ENCODE results near the gene PRM2. TPM values are rescaled to one million over a fixed set of nuclear protein-coding genes. Genes with fewer than 3 reads are reported as not detected.

Gene PRM2
- total RNA-seq, 3 donors from 2014 or later, result not detected

- H3K9me3 ChIP-seq, result no peaks in the 10 kb centered on the region
- DNase-seq (ENCODE audit: low spot score in 2 of 2), result peak; percentile 91
- peak overlapping the region; percentile 61 to 67 for H3K27ac ChIP-seq
- no peaks in the 10 kb centered on the region for H3K27me3 ChIP-seq
- no peak overlapping the region for H3K4me3 ChIP-seq
- intact Hi-C loops (cut with DNase I; ENCODE audit: low total_unique reads), result no loop called here
- no peaks in the 10 kb centered on the region for H3K36me3 ChIP-seq
- no peaks in the 10 kb centered on the region for H3K4me1 ChIP-seq
- TF ChIP-seq POLR2AphosphoS5 (IDR thresholded peaks at IDR 0.05), result peak in 2 of 3 donors; percentile 36 to 71
- TF ChIP-seq POLR2A (IDR thresholded peaks at IDR 0.05), result no peak
These were observed 46.4 kb downstream of the PRM2 start for GRCh38 chr16:11229906-11230305.

- Histone ChIP-seq H3K27me3 (no peaks in the 10 kb centered on the region), H3K4me1 (no peaks in the 10 kb centered on the region), H3K36me3 (no peaks in the 10 kb centered on the region), H3K9me3 (no peaks in the 10 kb centered on the region), H3K4me3 (no peak overlapping the region), H3K27ac (peak overlapping the region; percentile 1 to 61)
- intact Hi-C loops (cut with DNase I; ENCODE audit: low total_unique reads), result no loop called here
- TF ChIP-seq CTCF (IDR thresholded peaks at IDR 0.05), result no peak
- TF ChIP-seq POLR2AphosphoS5 (IDR thresholded peaks at IDR 0.05), result no peak
- TF ChIP-seq POLR2A (IDR thresholded peaks at IDR 0.05), result no peak
- DNase-seq (ENCODE audit: low spot score in 2 of 2), result no peak
These were observed 46.8 kb downstream of the PRM2 start for GRCh38 chr16:11229432-11229831.

GRCh38 chr16:11225677-11226549 lies 50.4 kb downstream of the PRM2 start:
- H3K27ac ChIP-seq, result peak overlapping the region in 1 of 2 donors; percentile 84
- intact Hi-C loops (cut with DNase I; ENCODE audit: low total_unique reads), result no loop called here
- peak overlapping the region in 2 of 3 donors; percentile 20 to 43 for H3K4me3 ChIP-seq
- no peaks in the 10 kb centered on the region for H3K36me3 ChIP-seq
- DNase-seq (ENCODE audit: low spot score in 2 of 2), result no peak
- H3K9me3 ChIP-seq, result no peaks in the 10 kb centered on the region
- no peak for TF ChIP-seq POLR2A (IDR thresholded peaks at IDR 0.05)
- no peak for TF ChIP-seq POLR2AphosphoS5 (IDR thresholded peaks at IDR 0.05)
- TF ChIP-seq CTCF (IDR thresholded peaks at IDR 0.05), result no peak
- H3K27me3 ChIP-seq, result no peaks in the 10 kb centered on the region
- no peaks in the 10 kb centered on the region for H3K4me1 ChIP-seq

Other genes starting within 250 kb of the PRM2 start
- gene SOCS1, start 20.3 kb downstream of the PRM2 start, total RNA-seq, result 1 to 10 TPM; 4.1 to 9.0 (median 5.6) TPM
- not detected for gene TNP2, start 7.2 kb downstream of the PRM2 start, total RNA-seq
- not detected for gene PRM3, start 2.9 kb downstream of the PRM2 start, total RNA-seq
- gene PRM1, start 4.8 kb upstream of the PRM2 start, total RNA-seq, result not detected
- 1 to 10 TPM in 1 of 3 donors, under 1 TPM in 2; 0.16 to 1.6 (median 0.33) TPM for gene RMI2, start 69.0 kb upstream of the PRM2 start, total RNA-seq

Data from breast epithelium (tissue), 4 donors.